Coronary artery (tissue), 2 donors: ENCODE measurements around the gene UVSSA.
"Not testable (repeated sequence)": the region's sequence is repeated elsewhere in the genome, so short reads cannot be mapped to it uniquely, and the experiment has no call there.

ENCODE experiments used
- DNase-seq: peaks from one replicate; pipeline ENCODE4 v3.0.0-alpha.2; 2017; ENCODE audit warnings: low spot score
- H3K27ac ChIP-seq, 2 donors: fragments of 200-600 bp; sonication (generic); one replicate each; pipeline ENCODE4 v1.5.1; 2016 to 2019
- H3K4me3 ChIP-seq: fragments of 200-600 bp; sonication (generic); 2 replicates; pipeline ENCODE4 v1.5.1; 2016; ENCODE audit warnings: mild to moderate bottlenecking, moderate library complexity
- CTCF ChIP-seq: fragments of 200-600 bp; sonication (generic); IDR thresholded peaks from one replicate; pipeline ENCODE4 v1.5.1; 2019; ENCODE audit warnings: antibody characterized with exemption

Gene UVSSA

GRCh38 chr4:1419708-1420107, 72.7 kb downstream of the UVSSA start:
- Histone ChIP-seq H3K4me3 (no peak overlapping the region), H3K27ac (no peak overlapping the region)
- peak; percentile 40 for DNase-seq
- TF ChIP-seq CTCF: no peak

- no peak for TF ChIP-seq CTCF
- Histone ChIP-seq H3K4me3 (no peak overlapping the region), H3K27ac (no peak overlapping the region)
- DNase-seq: peak; percentile 2
Observed at GRCh38 chr4:1421657-1422056, 74.6 kb downstream of the UVSSA start.

GRCh38 chr4:1427010-1427409, 80.0 kb downstream of the UVSSA start:
- DNase-seq: no peak
- Histone ChIP-seq H3K4me3 (no peak overlapping the region), H3K27ac (no peak overlapping the region)
- TF ChIP-seq CTCF: no peak

GRCh38 chr4:1443688-1444172, 96.7 kb downstream of the UVSSA start:
- H3K27ac ChIP-seq, DNase-seq, H3K4me3 ChIP-seq: not testable (repeated sequence)
